Spleen (tissue), 13 donors: ENCODE measurements around the gene RABGAP1. TPM values are rescaled to one million over a fixed set of nuclear protein-coding genes. Genes with fewer than 3 reads are reported as not detected.
A peak's percentile ranks its signal among the peaks of the same experiment; 100 is the strongest.

Source experiments
- DNase-seq: peaks from one replicate; pipeline ENCODE4 v3.0.0-alpha.2; 2020
- H3K27ac ChIP-seq, 8 donors: fragments of 200-600 bp; sonication (generic) in 7 of 8; 1 replicate in 4 of 8; 2 replicates in 4 of 8; pipeline versions ENCODE4 v1.5.0 to v1.8.0; 2016 to 2021; ENCODE audit warnings: inconsistent platforms in 4 of 8, mild to moderate bottlenecking in 4 of 8, moderate library complexity in 1 of 8
- H3K27me3 ChIP-seq, 7 donors: fragments of 200-600 bp; sonication (generic) in 6 of 7; replicated peaks in 1 of 7; 1 replicate in 4 of 7; 2 replicates in 3 of 7; pipeline versions ENCODE4 v1.5.0 to v1.8.0; 2016 to 2021; ENCODE audit warnings: inconsistent platforms in 3 of 7, mild to moderate bottlenecking in 1 of 7
- H3K36me3 ChIP-seq, 6 donors: fragments of 200-600 bp; sonication (generic) in 5 of 6; 1 replicate in 4 of 6; 2 replicates in 2 of 6; pipeline versions ENCODE4 v1.5.0 to v1.8.0; 2016 to 2021; ENCODE audit warnings: inconsistent platforms in 2 of 6
- H3K4me1 ChIP-seq, 6 donors: fragments of 200-600 bp; sonication (generic) in 5 of 6; 1 replicate in 3 of 6; 2 replicates in 3 of 6; pipeline versions ENCODE4 v1.5.0 to v1.8.0; 2016 to 2021; ENCODE audit warnings: inconsistent platforms in 3 of 6
- H3K4me3 ChIP-seq, 8 donors: fragments of 200-600 bp; sonication (generic) in 7 of 8; 1 replicate in 4 of 8; 2 replicates in 4 of 8; pipeline versions ENCODE4 v1.5.0 to v1.8.0; 2016 to 2021; ENCODE audit warnings: inconsistent platforms in 4 of 8, mild to moderate bottlenecking in 4 of 8, moderate library complexity in 2 of 8
- H3K9me3 ChIP-seq, 8 donors: fragments of 200-600 bp; sonication (generic) in 7 of 8; 1 replicate in 4 of 8; 2 replicates in 4 of 8; pipeline versions ENCODE4 v1.5.0 to v1.8.0; 2016 to 2021; ENCODE audit warnings: inconsistent platforms in 4 of 8
- POLR2A ChIP-seq, 3 donors: fragments of 450-650 bp; IDR thresholded peaks; one replicate each; pipeline ENCODE4 v1.5.1; 2017; ENCODE audit warnings: antibody characterized with exemption in 3 of 3, mild to moderate bottlenecking in 1 of 3
- POLR2AphosphoS5 ChIP-seq, 3 donors: sonication (generic); formaldehyde crosslinking; IDR thresholded peaks; one replicate each; pipeline ENCODE4 v1.5.1; 2017; ENCODE audit warnings: antibody characterized with exemption in 3 of 3
- WGBS, 5 donors: extraction: QIAGEN DNeasy Blood & Tissue Kit in 3 of 5; methylation state at CpG; one replicate each; pipeline versions ENCODE4 v1.1.5 to v1.1.7; 2013 to 2018; 5-methylcytosine and 5-hydroxymethylcytosine counted together
- intact Hi-C: fragments of 100-400 bp; cut with DNase I; formaldehyde crosslinking; loops from one replicate; pipeline ENCODE4 v1.15.0; 2023; ENCODE audit warnings: low total_unique reads
- long read RNA-seq, 2 donors: transcript quantifications; one replicate each; lab custom pipeline, GENCODE V29; 2026
- polyA plus RNA-seq, 3 donors: library from polyadenylated mRNA; stranded (reverse); fragments of 200-250 nt; gene quantifications; one replicate each; pipeline ENCODE4 v1.2.1, GENCODE V29; 2013
- total RNA-seq, 7 donors: library from RNA; depleted of rRNA in 3 of 7; stranded (reverse); fragments of >200 nt in 3 of 7; fragmentation: NEBNext Ultra II Directional in 4 of 7; extraction: Animal tissue kit (Norgen Biotek cat#: 25700) in 4 of 7; gene quantifications; one replicate each; pipeline versions ENCODE4 v1.1.0 to v1.2.1, GENCODE V29; 2016 to 2021
- TF ChIP-seq, protein P1 (sequence below), 11 experiments: fragments of 200-600 bp in 7 of 11; fragments of 450-650 bp in 4 of 11; sonication (generic) in 4 of 11; IDR thresholded peaks in 8 of 11; conservative IDR thresholded peaks in 3 of 11; 1 replicate in 7 of 11; 2 replicates in 4 of 11; pipeline versions ENCODE4 v1.4.0 to v1.8.0; 2016 to 2021; ENCODE audit warnings: antibody characterized with exemption in 11 of 11, inconsistent platforms in 4 of 11, mild to moderate bottlenecking in 1 of 11
- donor health status: healthy with polysubstance abuse.
- donor health status: DM: no; HTN: no; CAD: no; lungs with moderate emphysema.
- donor health status: DM: no; HTN: no; CAD: no.
- donor health status: Bipolar disorder and iron deficiency.
- donor health status: healthy.
- donor health status: DM: no; HTN: no; CAD: no.
- donor health status: DM: yes; HTN: yes; CAD: no.

The RABGAP1 gene
- total RNA-seq (10 to 100 TPM; 43.2 to 65.7 (median 54.8) TPM), polyA plus RNA-seq (10 to 100 TPM in 1 of 3 donors, 1 to 10 TPM in 2; 7.4 to 11.8 (median 7.7) TPM)
- long read RNA-seq, donor 1, full-length matches to known transcripts = 1 of 1 reads
- long read RNA-seq, donor 1, partial matches to known transcripts = 0 of 1 reads
- long read RNA-seq, donor 1, other reads (novel, unspliced or antisense) = 0 of 1 reads
- long read RNA-seq, donor 2, partial matches to known transcripts = 0 of 1 reads
- long read RNA-seq, donor 2, other reads (novel, unspliced or antisense) = 0 of 1 reads

DNA sequence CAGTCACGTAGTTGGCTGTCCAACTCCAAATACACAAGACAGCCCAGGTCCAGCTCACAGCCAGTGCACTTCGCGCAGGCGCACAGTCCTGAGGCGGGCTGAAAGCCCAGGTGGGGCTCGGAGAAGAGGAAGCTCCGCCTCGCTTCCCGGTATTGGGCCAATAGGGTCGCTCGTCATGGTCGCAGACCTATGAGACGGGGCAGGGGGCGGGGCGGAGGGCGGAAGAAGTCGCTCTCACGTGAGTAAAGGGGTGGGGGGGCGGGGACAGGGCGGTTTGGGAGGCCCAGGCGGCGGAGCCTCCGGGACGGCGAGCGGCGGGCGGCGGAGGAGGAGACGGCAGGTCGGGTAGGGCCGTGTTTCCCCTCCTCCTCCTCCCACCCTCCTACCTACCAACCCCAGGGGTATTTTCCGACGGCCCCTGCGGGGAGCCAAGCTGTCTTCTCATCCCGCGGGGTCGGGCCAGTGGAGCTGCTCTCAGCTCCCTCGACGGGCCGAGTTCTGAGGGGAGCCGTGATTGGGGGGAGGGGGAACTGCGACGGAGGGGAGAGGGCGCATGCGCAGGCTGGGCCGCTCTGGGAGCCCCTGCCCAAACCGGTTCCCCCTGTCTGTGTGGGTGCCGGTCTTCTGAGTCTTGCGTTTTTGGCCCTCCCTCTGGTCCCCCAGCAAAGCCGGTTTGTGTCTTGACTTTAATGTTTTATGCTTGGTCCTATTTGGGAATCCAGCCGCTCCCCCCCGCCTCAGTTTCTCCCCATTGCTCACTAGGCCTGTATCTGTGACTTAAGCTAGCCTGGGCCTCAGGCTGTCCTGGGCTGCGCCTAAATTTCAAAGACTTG is at the start of gene RABGAP1:
Gene RABGAP1 (plus strand): TSS at position 272 of the 833 bp plus-strand sequence. CDS start 16,040 bp downstream, outside the sequence.
- Histone ChIP-seq H3K4me1 (peaks cover 10 to 62% (median 40%) of the 10 kb centered on the region in 6 donors), H3K4me3 (peak within 1 kb of the TSS; percentile 60 to 93 (median 78)), H3K9me3 (no peaks in the 10 kb centered on the region), H3K27ac (peak within 1 kb of the TSS; percentile 79 to 93 (median 88)), H3K27me3 (no peaks in the 10 kb centered on the region), H3K36me3 (peaks cover 0 to 38% (median 13%) of the 10 kb centered on the region in 6 donors)
- DNase-seq = peak; percentile 100
- TF ChIP-seq, protein P1, sequence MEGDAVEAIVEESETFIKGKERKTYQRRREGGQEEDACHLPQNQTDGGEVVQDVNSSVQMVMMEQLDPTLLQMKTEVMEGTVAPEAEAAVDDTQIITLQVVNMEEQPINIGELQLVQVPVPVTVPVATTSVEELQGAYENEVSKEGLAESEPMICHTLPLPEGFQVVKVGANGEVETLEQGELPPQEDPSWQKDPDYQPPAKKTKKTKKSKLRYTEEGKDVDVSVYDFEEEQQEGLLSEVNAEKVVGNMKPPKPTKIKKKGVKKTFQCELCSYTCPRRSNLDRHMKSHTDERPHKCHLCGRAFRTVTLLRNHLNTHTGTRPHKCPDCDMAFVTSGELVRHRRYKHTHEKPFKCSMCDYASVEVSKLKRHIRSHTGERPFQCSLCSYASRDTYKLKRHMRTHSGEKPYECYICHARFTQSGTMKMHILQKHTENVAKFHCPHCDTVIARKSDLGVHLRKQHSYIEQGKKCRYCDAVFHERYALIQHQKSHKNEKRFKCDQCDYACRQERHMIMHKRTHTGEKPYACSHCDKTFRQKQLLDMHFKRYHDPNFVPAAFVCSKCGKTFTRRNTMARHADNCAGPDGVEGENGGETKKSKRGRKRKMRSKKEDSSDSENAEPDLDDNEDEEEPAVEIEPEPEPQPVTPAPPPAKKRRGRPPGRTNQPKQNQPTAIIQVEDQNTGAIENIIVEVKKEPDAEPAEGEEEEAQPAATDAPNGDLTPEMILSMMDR (IDR thresholded peaks at IDR 0.05 in 8 of 11, conservative IDR thresholded peaks at IDR 0.05 in 3 of 11) = peak in 1 of 11 experiments; percentile 7
- peak; percentile 86 to 94 (median 90) for TF ChIP-seq POLR2AphosphoS5 (IDR thresholded peaks at IDR 0.05)
- TF ChIP-seq POLR2A (IDR thresholded peaks at IDR 0.05) = peak in 1 of 3 donors; percentile 61
- 0 to 1% (median 0%) methylated on average over 19 to 53 of the region's 54 CpGs for WGBS, 5 donors
- intact Hi-C loops = no loop called here

- Histone ChIP-seq H3K9me3 (no peaks in the 10 kb centered on the region), H3K4me3 (no peak overlapping the region), H3K36me3 (peaks cover 0 to 56% (median 30%) of the 10 kb centered on the region in 6 donors), H3K27ac (no peak overlapping the region), H3K27me3 (no peaks in the 10 kb centered on the region), H3K4me1 (peaks cover 20 to 81% (median 59%) of the 10 kb centered on the region in 6 donors)
- intact Hi-C loops = no loop called here
- 90 to 100% (median 93%) methylated on average over 1 of the region's 1 CpG for WGBS, 5 donors
- DNase-seq = no peak
- TF ChIP-seq, protein P1 (IDR thresholded peaks at IDR 0.05 in 8 of 11, conservative IDR thresholded peaks at IDR 0.05 in 3 of 11) = no peak
- TF ChIP-seq POLR2A (IDR thresholded peaks at IDR 0.05) (no peak), POLR2AphosphoS5 (IDR thresholded peaks at IDR 0.05) (no peak)
Measured at GRCh38 chr9:122897969-122898368, 42.9 kb upstream of the RABGAP1 start.

DNA sequence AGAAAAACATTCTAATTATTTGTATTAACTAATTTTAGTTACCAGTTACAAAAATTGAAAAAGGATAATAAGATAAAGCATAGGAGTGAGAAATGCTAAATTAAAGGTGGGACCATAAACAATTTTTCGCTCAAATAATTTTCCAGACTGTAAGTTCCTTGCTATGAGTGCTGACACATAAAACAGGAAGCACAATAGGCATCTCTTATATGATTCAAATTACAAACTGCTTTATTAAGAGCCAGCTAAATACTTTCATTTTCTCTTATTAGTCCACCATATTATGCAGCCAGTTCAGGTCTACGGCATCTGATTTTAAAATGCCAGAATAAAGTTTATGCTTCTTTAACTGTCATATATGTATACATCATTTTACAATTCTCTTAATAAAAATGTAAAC is 40.0 kb upstream of the RABGAP1 start:
- intact Hi-C loops = no loop called here
- Histone ChIP-seq H3K36me3 (peaks cover 0 to 28% (median 9%) of the 10 kb centered on the region in 6 donors), H3K27me3 (no peaks in the 10 kb centered on the region), H3K9me3 (no peaks in the 10 kb centered on the region), H3K27ac (peak overlapping the region; percentile 30 to 76 (median 68)), H3K4me3 (peak overlapping the region in 5 of 8 donors; percentile 1 to 86 (median 25)), H3K4me1 (peaks cover 31 to 92% (median 74%) of the 10 kb centered on the region in 6 donors)
- 1 to 8% (median 6%) methylated on average over 2 of the region's 2 CpGs for WGBS, 5 donors
- no peak for DNase-seq
- TF ChIP-seq, protein P1 (IDR thresholded peaks at IDR 0.05 in 8 of 11, conservative IDR thresholded peaks at IDR 0.05 in 3 of 11) = no peak
- TF ChIP-seq POLR2AphosphoS5 (IDR thresholded peaks at IDR 0.05) = no peak
- no peak for TF ChIP-seq POLR2A (IDR thresholded peaks at IDR 0.05)
